Gastrocnemius medialis (tissue), 4 donors: ENCODE results near the gene TMEM17. TPM values are rescaled to one million over a fixed set of nuclear protein-coding genes. Genes with fewer than 3 reads are reported as not detected.

Source experiments
- ATAC-seq, 2 donors: fragments of 150-250 bp; one replicate each; pipeline ENCODE4 v1.9.1; 2016
- DNase-seq, 2 donors: peaks; one replicate each; pipeline ENCODE4 v3.0.0-alpha.2; 2019
- H3K27ac ChIP-seq, 4 donors: fragments of 200-600 bp; sonication (generic); 1 replicate in 1 of 4; 2 replicates in 3 of 4; pipeline ENCODE4 v1.5.1; 2016 to 2018; ENCODE audit warnings: mild to moderate bottlenecking in 2 of 4, moderate library complexity in 1 of 4
- H3K27me3 ChIP-seq, 3 donors: fragments of 200-600 bp; sonication (generic) in 2 of 3; 1 replicate in 1 of 3; 2 replicates in 2 of 3; pipeline versions ENCODE4 v1.5.1 to v1.6.0; 2016 to 2019; ENCODE audit warnings: mild to moderate bottlenecking in 1 of 3, moderate library complexity in 1 of 3
- H3K36me3 ChIP-seq, 2 donors: fragments of 200-600 bp; sonication (generic) in 1 of 2; one replicate each; pipeline ENCODE4 v1.5.1; 2017 to 2018
- H3K4me1 ChIP-seq, 2 donors: fragments of 200-600 bp; sonication (generic) in 1 of 2; one replicate each; pipeline ENCODE4 v1.5.1; 2016 to 2017; ENCODE audit warnings: mild to moderate bottlenecking in 2 of 2
- H3K4me3 ChIP-seq, 4 donors: fragments of 200-600 bp; sonication (generic) in 3 of 4; 1 replicate in 1 of 4; 2 replicates in 3 of 4; pipeline ENCODE4 v1.5.1; 2016 to 2019; ENCODE audit warnings: mild to moderate bottlenecking in 2 of 4
- H3K9me3 ChIP-seq, 3 donors: fragments of 200-600 bp; sonication (generic) in 2 of 3; 1 replicate in 1 of 3; 2 replicates in 2 of 3; pipeline ENCODE4 v1.5.1; 2016 to 2019
- POLR2A ChIP-seq, 2 donors: fragments of 450-650 bp; IDR thresholded peaks; one replicate each; pipeline ENCODE4 v1.6.1; 2017; ENCODE audit warnings: antibody characterized with exemption in 2 of 2, mild to moderate bottlenecking in 2 of 2, moderate library complexity in 2 of 2
- in situ Hi-C, 4 donors: fragments of 200-750 bp; cut with MboI; loops; one replicate each; pipeline versions ENCODE4 v1.15.0 to v1.8.0; 2017; ENCODE audit warnings: low sequenced_read_pairs in 4 of 4
- intact Hi-C: fragments of 100-400 bp; cut with DNase I; formaldehyde crosslinking; loops from one replicate; pipeline ENCODE4 v1.15.1; 2023; ENCODE audit warnings: low total_unique reads
- total RNA-seq, 4 donors: library from RNA; depleted of rRNA; stranded (reverse); fragments of >200 nt; gene quantifications; one replicate each; pipeline versions ENCODE4 v1.1.0 to v1.2.3, GENCODE V29; 2016
- TF ChIP-seq, protein P1 (sequence below), 5 experiments: fragments of 450-650 bp in 3 of 5; fragments of 200-600 bp in 2 of 5; sonication (generic) in 2 of 5; IDR thresholded peaks in 4 of 5; conservative IDR thresholded peaks in 1 of 5; 1 replicate in 4 of 5; 2 replicates in 1 of 5; pipeline ENCODE4 v1.5.1; 2016 to 2019; ENCODE audit warnings: antibody characterized with exemption in 5 of 5, mild to moderate bottlenecking in 3 of 5, moderate library complexity in 3 of 5

TMEM17 gene
- total RNA-seq, 4 donors from 2014 or later = 0.15 to 1.8 (median 0.51) TPM

GRCh38 chr2:62498739-62499138 is 7.3 kb downstream of the TMEM17 start:
- intact Hi-C loops = no loop called here
- DNase-seq (no peak), ATAC-seq (no peak)
- Histone ChIP-seq H3K9me3 (no peaks in the 10 kb centered on the region), H3K36me3 (no peaks in the 10 kb centered on the region), H3K27ac (no peak overlapping the region), H3K4me3 (no peak overlapping the region), H3K27me3 (no peaks in the 10 kb centered on the region), H3K4me1 (no peaks in the 10 kb centered on the region)
- in situ Hi-C loops = no loop called here
- no peak for TF ChIP-seq POLR2A (IDR thresholded peaks at IDR 0.05)
- TF ChIP-seq, protein P1, sequence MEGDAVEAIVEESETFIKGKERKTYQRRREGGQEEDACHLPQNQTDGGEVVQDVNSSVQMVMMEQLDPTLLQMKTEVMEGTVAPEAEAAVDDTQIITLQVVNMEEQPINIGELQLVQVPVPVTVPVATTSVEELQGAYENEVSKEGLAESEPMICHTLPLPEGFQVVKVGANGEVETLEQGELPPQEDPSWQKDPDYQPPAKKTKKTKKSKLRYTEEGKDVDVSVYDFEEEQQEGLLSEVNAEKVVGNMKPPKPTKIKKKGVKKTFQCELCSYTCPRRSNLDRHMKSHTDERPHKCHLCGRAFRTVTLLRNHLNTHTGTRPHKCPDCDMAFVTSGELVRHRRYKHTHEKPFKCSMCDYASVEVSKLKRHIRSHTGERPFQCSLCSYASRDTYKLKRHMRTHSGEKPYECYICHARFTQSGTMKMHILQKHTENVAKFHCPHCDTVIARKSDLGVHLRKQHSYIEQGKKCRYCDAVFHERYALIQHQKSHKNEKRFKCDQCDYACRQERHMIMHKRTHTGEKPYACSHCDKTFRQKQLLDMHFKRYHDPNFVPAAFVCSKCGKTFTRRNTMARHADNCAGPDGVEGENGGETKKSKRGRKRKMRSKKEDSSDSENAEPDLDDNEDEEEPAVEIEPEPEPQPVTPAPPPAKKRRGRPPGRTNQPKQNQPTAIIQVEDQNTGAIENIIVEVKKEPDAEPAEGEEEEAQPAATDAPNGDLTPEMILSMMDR (IDR thresholded peaks at IDR 0.05 in 4 of 5, conservative IDR thresholded peaks at IDR 0.05 in 1 of 5) = no peak

GRCh38 chr2:62495761-62496160 is 10.2 kb downstream of the TMEM17 start:
- Histone ChIP-seq H3K27ac (no peak overlapping the region), H3K27me3 (no peaks in the 10 kb centered on the region), H3K36me3 (no peaks in the 10 kb centered on the region), H3K4me1 (no peaks in the 10 kb centered on the region), H3K9me3 (no peaks in the 10 kb centered on the region), H3K4me3 (no peak overlapping the region)
- intact Hi-C loops (no loop called here), in situ Hi-C loops (no loop called here)
- no peak for ATAC-seq
- TF ChIP-seq POLR2A (IDR thresholded peaks at IDR 0.05) = no peak
- TF ChIP-seq, protein P1 (IDR thresholded peaks at IDR 0.05 in 4 of 5, conservative IDR thresholded peaks at IDR 0.05 in 1 of 5) = no peak
- no peak for DNase-seq

DNA sequence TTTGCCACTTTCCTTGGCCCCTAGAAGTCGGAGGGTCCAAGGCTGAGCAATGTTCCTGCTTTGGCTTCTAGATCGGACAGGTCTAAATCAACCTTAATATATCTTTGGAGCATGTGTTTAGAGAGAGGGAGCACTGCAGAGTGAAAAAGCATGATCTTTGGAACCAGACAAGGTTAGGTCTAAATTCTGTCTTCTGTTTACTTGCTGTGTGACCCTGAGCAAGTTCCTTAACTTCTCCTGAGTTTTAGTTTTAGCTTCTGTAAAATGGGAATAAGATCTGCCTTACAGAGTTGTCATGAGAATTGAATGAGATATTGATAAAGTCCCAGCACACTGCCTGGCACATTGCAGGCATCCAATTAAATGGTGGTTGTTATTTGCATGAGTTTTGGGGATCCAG is 13.9 kb downstream of the TMEM17 start:
- in situ Hi-C loops = no loop called here
- no peaks in the 10 kb centered on the region for H3K36me3 ChIP-seq
- intact Hi-C loops = no loop called here
- H3K27me3 ChIP-seq = no peaks in the 10 kb centered on the region
- H3K9me3 ChIP-seq = no peaks in the 10 kb centered on the region
- H3K4me3 ChIP-seq = no peak overlapping the region
- H3K27ac ChIP-seq = no peak overlapping the region
- H3K4me1 ChIP-seq = no peaks in the 10 kb centered on the region
- TF ChIP-seq POLR2A (IDR thresholded peaks at IDR 0.05) = no peak
- TF ChIP-seq, protein P1 (IDR thresholded peaks at IDR 0.05 in 4 of 5, conservative IDR thresholded peaks at IDR 0.05 in 1 of 5) = no peak
- DNase-seq (no peak), ATAC-seq (no peak)

DNA sequence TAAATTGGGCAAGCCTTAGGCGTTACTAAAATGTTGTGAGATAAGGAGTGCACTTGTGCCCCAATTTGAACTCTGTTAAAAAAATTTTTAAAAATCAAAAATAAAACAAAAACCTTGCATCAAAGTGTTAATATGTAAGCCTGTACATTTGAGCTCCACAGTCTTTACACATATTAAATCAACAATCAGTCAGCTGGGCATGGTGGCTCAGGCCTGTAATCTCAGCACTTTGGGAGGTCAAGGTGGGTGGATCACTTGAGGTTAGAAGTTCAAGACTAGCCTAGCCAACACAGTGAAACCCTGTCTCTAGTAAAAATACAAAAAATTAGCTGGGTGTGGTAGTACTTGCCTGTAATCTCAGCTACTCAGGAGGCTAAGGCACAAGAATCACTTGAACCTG is 16.3 kb downstream of the TMEM17 start:
- in situ Hi-C loops = no loop called here
- no peak overlapping the region for H3K27ac ChIP-seq

More for the DNA sequence above, 16.3 kb downstream of the TMEM17 start:
- no peaks in the 10 kb centered on the region for H3K9me3 ChIP-seq
- TF ChIP-seq, protein P1 (IDR thresholded peaks at IDR 0.05 in 4 of 5, conservative IDR thresholded peaks at IDR 0.05 in 1 of 5) = no peak
- TF ChIP-seq POLR2A (IDR thresholded peaks at IDR 0.05) = no peak
- peaks cover 3 to 8% of the 10 kb centered on the region in 2 donors for H3K4me1 ChIP-seq
- ATAC-seq (no peak), DNase-seq (no peak)
- intact Hi-C loops = no loop called here
- H3K4me3 ChIP-seq = no peak overlapping the region
- no peaks in the 10 kb centered on the region for H3K27me3 ChIP-seq
- H3K36me3 ChIP-seq = no peaks in the 10 kb centered on the region
